WERI-Rb-1 (cell line): ENCODE data around the gene TNFRSF4.

Experiments used
- DNase-seq: peaks from one replicate; pipeline ENCODE4 v3.0.0-alpha.2; 2020
- H3K27ac ChIP-seq: fragments of 250-450 bp; sonication (Bioruptor Pico); 2 replicates; pipeline ENCODE4 v1.5.1; 2020; ENCODE audit warnings: mild to moderate bottlenecking, moderate library complexity
- H3K27me3 ChIP-seq: fragments of 250-450 bp; sonication (Bioruptor Pico); 2 replicates; pipeline ENCODE4 v1.5.1; 2021; ENCODE audit warnings: mild to moderate bottlenecking, low read depth, moderate library complexity; ENCODE audit not compliant: insufficient read depth, severe bottlenecking
- H3K36me3 ChIP-seq: fragments of 250-450 bp; sonication (Bioruptor Pico); 2 replicates; pipeline ENCODE4 v1.5.1; 2020; ENCODE audit warnings: mild to moderate bottlenecking, moderate library complexity
- H3K4me3 ChIP-seq: 2 replicates; pipeline ENCODE4 v1.5.1; 2011; ENCODE audit warnings: low read depth, mild to moderate bottlenecking, control low read depth, low read length
- H3K9me3 ChIP-seq: fragments of 250-450 bp; sonication (Bioruptor Pico); 2 replicates; pipeline ENCODE4 v1.5.1; 2021; ENCODE audit warnings: mild to moderate bottlenecking, moderate library complexity; ENCODE audit not compliant: severe bottlenecking
- TF ChIP-seq, protein P1 (sequence below): IDR thresholded peaks from 2 replicates; pipeline ENCODE4 v1.5.1; 2011; ENCODE audit warnings: low read depth, mild to moderate bottlenecking, control low read depth, inconsistent platforms, low read length

TNFRSF4 gene

DNA sequence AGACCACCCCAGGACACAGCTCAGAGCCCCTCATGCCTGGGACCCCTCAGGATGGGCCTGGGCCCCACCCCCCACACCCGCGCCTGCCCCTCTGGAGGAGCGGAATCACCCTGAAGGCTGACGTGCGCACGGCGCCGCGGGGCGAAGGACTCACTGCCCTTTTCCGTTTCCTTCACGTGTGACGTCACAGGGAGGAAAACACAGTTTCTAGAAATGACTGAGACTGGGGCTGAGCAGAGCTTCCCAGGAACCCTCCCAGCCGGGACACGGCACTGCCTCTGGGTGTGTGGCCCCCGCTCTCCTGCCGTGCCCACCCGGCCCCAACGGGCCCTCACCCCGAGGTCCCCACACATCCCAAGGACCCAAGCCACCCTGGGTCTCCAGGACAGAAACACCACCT, 5.4 kb upstream of the TNFRSF4 start:
- Histone ChIP-seq H3K27ac (no peak overlapping the region), H3K36me3 (peaks cover 54% of the 10 kb centered on the region)
- TF ChIP-seq, protein P1, sequence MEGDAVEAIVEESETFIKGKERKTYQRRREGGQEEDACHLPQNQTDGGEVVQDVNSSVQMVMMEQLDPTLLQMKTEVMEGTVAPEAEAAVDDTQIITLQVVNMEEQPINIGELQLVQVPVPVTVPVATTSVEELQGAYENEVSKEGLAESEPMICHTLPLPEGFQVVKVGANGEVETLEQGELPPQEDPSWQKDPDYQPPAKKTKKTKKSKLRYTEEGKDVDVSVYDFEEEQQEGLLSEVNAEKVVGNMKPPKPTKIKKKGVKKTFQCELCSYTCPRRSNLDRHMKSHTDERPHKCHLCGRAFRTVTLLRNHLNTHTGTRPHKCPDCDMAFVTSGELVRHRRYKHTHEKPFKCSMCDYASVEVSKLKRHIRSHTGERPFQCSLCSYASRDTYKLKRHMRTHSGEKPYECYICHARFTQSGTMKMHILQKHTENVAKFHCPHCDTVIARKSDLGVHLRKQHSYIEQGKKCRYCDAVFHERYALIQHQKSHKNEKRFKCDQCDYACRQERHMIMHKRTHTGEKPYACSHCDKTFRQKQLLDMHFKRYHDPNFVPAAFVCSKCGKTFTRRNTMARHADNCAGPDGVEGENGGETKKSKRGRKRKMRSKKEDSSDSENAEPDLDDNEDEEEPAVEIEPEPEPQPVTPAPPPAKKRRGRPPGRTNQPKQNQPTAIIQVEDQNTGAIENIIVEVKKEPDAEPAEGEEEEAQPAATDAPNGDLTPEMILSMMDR: no peak

DNA sequence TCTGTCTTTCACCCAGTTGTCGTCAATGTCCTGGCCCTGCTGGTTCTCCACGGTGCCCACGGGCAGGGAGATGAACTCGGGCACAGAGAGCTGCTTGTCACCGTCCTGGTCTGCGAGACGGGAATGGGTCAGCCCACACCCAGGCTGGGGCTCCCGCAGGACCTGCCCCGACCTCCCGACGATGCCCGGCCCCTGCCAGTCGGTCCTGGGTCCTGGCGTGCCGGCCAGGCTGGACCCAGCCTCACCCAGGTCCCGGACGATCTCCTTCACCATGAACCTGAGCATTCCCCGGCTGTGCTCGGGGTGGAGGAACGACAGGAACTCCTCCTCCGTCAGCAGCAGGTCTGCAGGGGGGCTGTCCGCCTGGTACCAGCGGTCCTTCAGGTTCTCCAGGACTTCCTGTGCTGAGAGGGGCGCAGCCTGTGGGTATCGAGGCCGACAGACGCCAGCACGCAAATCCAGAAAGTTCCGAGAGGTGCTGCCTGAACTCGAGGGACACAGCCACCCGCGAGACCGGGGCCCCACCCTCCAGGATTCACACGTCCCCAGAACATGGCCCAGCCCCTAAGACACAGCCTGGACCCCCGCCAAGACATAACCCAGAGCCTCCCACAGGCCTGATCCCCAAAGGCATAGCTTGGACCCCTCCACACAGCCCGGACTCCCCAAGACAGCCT, 4.7 kb upstream of the TNFRSF4 start:
- TF ChIP-seq, protein P1: no peak
- Histone ChIP-seq H3K9me3 (no peaks in the 10 kb centered on the region), H3K36me3 (peaks cover 54% of the 10 kb centered on the region), H3K4me3 (no peak overlapping the region), H3K27ac (no peak overlapping the region), H3K27me3 (no peaks in the 10 kb centered on the region)
- DNase-seq: no peak

More for the DNA sequence above, 5.4 kb upstream of the TNFRSF4 start:
- no peak for DNase-seq
- Histone ChIP-seq H3K9me3 (no peaks in the 10 kb centered on the region), H3K4me3 (no peak overlapping the region), H3K27me3 (no peaks in the 10 kb centered on the region)

GRCh38 chr1:1217621-1218523, 3.9 kb upstream of the TNFRSF4 start:
- H3K36me3 ChIP-seq: peaks cover 49% of the 10 kb centered on the region
- no peak overlapping the region for H3K27ac ChIP-seq
- H3K9me3 ChIP-seq: no peaks in the 10 kb centered on the region
- no peak for DNase-seq
- TF ChIP-seq, protein P1: no peak
- H3K4me3 ChIP-seq: no peak overlapping the region
- no peaks in the 10 kb centered on the region for H3K27me3 ChIP-seq

DNA sequence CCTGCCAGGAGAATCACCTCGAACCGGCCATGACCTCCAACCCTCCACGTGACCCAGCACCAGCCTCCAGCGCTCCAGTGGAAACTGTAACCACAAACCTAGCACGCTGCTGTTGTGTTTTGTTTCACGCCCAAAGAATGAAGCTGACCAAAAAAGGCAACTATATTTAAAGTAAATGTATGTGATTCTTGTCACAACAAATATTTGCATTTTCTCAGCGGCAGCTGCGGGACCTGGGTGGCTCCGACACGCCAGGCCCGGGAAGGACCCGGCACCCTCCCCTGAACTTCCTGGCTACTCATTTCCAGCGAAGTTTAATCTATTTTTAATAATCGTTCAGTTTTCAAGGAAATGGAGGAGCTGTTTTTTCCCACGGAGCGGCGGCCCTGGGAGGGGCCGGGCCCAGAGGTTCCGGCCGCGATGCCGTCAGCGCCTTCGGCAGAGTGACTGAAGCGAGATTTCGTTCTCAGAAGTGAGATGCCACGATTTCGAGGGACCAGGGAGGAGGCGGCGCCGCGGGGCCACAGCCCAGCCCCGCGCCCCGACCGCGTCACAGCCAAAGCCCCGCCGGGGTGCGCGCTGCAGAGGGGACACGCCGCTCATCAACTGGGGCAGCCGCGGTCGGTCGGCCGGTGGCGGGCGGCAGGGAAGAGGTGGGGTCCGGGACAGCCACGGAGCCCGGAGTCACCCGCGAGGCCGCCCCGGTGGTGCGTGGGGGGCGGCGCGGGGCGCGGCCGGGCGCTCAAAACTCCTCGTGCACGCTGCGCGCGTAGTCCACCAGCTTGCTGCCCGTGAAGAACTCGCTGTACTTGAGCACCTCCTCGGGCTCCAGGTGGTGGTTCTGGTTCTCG, 3.0 kb upstream of the TNFRSF4 start:
- DNase-seq: no peak

GRCh38 chr1:1215881-1216605, 2.1 kb upstream of the TNFRSF4 start:
- DNase-seq: no peak
- TF ChIP-seq, protein P1: no peak
- H3K36me3 ChIP-seq: peaks cover 34% of the 10 kb centered on the region
- H3K27ac ChIP-seq: no peak overlapping the region
- no peaks in the 10 kb centered on the region for H3K9me3 ChIP-seq
- H3K4me3 ChIP-seq: no peak overlapping the region
- no peaks in the 10 kb centered on the region for H3K27me3 ChIP-seq

More for the DNA sequence above, 3.0 kb upstream of the TNFRSF4 start:
- peaks cover 43% of the 10 kb centered on the region for H3K36me3 ChIP-seq
- H3K9me3 ChIP-seq: no peaks in the 10 kb centered on the region
- TF ChIP-seq, protein P1: no peak
- no peak overlapping the region for H3K4me3 ChIP-seq
- H3K27ac ChIP-seq: no peak overlapping the region
- H3K27me3 ChIP-seq: no peaks in the 10 kb centered on the region
